ENCODE measurements around the gene IL37. TPM values are rescaled to one million over a fixed set of nuclear protein-coding genes. Genes with fewer than 3 reads are reported as not detected.

IL37 gene
- total and polyA plus RNA-seq, 8 donors, result 0.55 TPM; not detected in 7

- Histone ChIP-seq H3K4me3 (no peak overlapping the region), H3K9me3 (no peaks in the 10 kb centered on the region), H3K27ac (peak overlapping the region in 3 of 5 donors; percentile 53 to 87 (median 58)), H3K36me3 (no peaks in the 10 kb centered on the region), H3K27me3 (no peaks in the 10 kb centered on the region), H3K4me1 (peaks cover 9 to 42% (median 22%) of the 10 kb centered on the region in 4 donors)
- WGBS, 5 donors, result 66 to 73% (median 71%) methylated on average over 7 of the region's 7 CpGs
- intact Hi-C loops (cut with DNase I; ENCODE audit: low total_unique reads), result no loop called here
- DNase-seq, result peak in 1 of 2 donors; percentile 17
- TF ChIP-seq CTCF (IDR thresholded peaks at IDR 0.05) (no peak), EP300 (IDR thresholded peaks at IDR 0.05) (no peak), POLR2AphosphoS5 (IDR thresholded peaks at IDR 0.05) (peak in 1 of 3 donors; percentile 36), POLR2A (IDR thresholded peaks at IDR 0.05) (no peak)
Measured at GRCh38 chr2:112867701-112868631, 43.0 kb upstream of the IL37 start.

- Histone ChIP-seq H3K4me1 (peaks cover 9 to 42% (median 22%) of the 10 kb centered on the region in 4 donors), H3K4me3 (no peak overlapping the region), H3K9me3 (no peaks in the 10 kb centered on the region), H3K27me3 (no peaks in the 10 kb centered on the region), H3K27ac (peak overlapping the region; percentile 52 to 87 (median 58)), H3K36me3 (no peaks in the 10 kb centered on the region)
- intact Hi-C loops (cut with DNase I; ENCODE audit: low total_unique reads), result no loop called here
- WGBS, 5 donors, result 15 to 32% (median 24%) methylated on average over 7 of the region's 7 CpGs
- TF ChIP-seq EP300 (IDR thresholded peaks at IDR 0.05), result no peak
- peak in 2 of 3 donors; percentile 51 for TF ChIP-seq POLR2AphosphoS5 (IDR thresholded peaks at IDR 0.05)
- DNase-seq, result peak; percentile 95 to 97
Measured at GRCh38 chr2:112869258-112869842, 41.6 kb upstream of the IL37 start.

- intact Hi-C loops (cut with DNase I; ENCODE audit: low total_unique reads), result loop anchor here (10.0 kb wide), 1 partner anchor 106 kb away; the partner anchor contains the start of gene CKAP2L
- Histone ChIP-seq H3K4me3 (no peak overlapping the region), H3K36me3 (no peaks in the 10 kb centered on the region), H3K27me3 (no peaks in the 10 kb centered on the region), H3K4me1 (peaks cover 9 to 42% (median 22%) of the 10 kb centered on the region in 4 donors), H3K27ac (peak overlapping the region in 2 of 5 donors; percentile 54 to 59), H3K9me3 (no peaks in the 10 kb centered on the region)
- peak in 1 of 2 donors; percentile 17 for DNase-seq
- 35 to 44% (median 40%) methylated on average over 9 of the region's 9 CpGs for WGBS, 5 donors
- TF ChIP-seq POLR2AphosphoS5 (IDR thresholded peaks at IDR 0.05), result no peak
- TF ChIP-seq POLR2A (IDR thresholded peaks at IDR 0.05), result no peak
- no peak for TF ChIP-seq EP300 (IDR thresholded peaks at IDR 0.05)
- TF ChIP-seq CTCF (IDR thresholded peaks at IDR 0.05), result no peak
Measured at GRCh38 chr2:112870841-112871835, 39.8 kb upstream of the IL37 start.

- no peak for TF ChIP-seq POLR2AphosphoS5 (IDR thresholded peaks at IDR 0.05)
- TF ChIP-seq CTCF (IDR thresholded peaks at IDR 0.05), result no peak
- TF ChIP-seq EP300 (IDR thresholded peaks at IDR 0.05), result no peak
- TF ChIP-seq POLR2A (IDR thresholded peaks at IDR 0.05), result no peak
- no peaks in the 10 kb centered on the region for H3K9me3 ChIP-seq
- DNase-seq, result no peak
- intact Hi-C loops (cut with DNase I; ENCODE audit: low total_unique reads), result loop anchor here (10.0 kb wide), 1 partner anchor 112 kb away; the partner anchor contains the start of gene CKAP2L
- peaks cover 0 to 13% (median 0%) of the 10 kb centered on the region in 4 donors for H3K4me1 ChIP-seq
- WGBS, 5 donors, result 84 to 98% (median 93%) methylated on average over 3 of the region's 3 CpGs
- no peaks in the 10 kb centered on the region for H3K36me3 ChIP-seq
- no peak overlapping the region for H3K27ac ChIP-seq
- no peaks in the 10 kb centered on the region for H3K27me3 ChIP-seq
- H3K4me3 ChIP-seq, result no peak overlapping the region
Measured at GRCh38 chr2:112876257-112876970, 34.6 kb upstream of the IL37 start.
